GM12801 (cell line): ENCODE measurements around the gene VENTX.

Experiments used
- CTCF ChIP-seq: IDR thresholded peaks from one replicate; pipeline ENCODE4 v1.5.1; 2011; ENCODE audit warnings: control low read depth; ENCODE audit not compliant: insufficient read length; ENCODE audit errors: extremely low read depth

VENTX gene

GRCh38 chr10:133266056-133266795 is 28.6 kb downstream of the VENTX start:
- no peak for TF ChIP-seq CTCF

- no peak for TF ChIP-seq CTCF
Observed at GRCh38 chr10:133267293-133267692, 29.6 kb downstream of the VENTX start.

- no peak for TF ChIP-seq CTCF
Observed at GRCh38 chr10:133267829-133268228, 30.2 kb downstream of the VENTX start.

- TF ChIP-seq CTCF: no peak
Observed at GRCh38 chr10:133268532-133268931, 30.9 kb downstream of the VENTX start.

- TF ChIP-seq CTCF: no peak
Observed at GRCh38 chr10:133269367-133269766, 31.7 kb downstream of the VENTX start.

GRCh38 chr10:133270204-133270603 is 32.5 kb downstream of the VENTX start:
- no peak for TF ChIP-seq CTCF

GRCh38 chr10:133270773-133271297 is 33.2 kb downstream of the VENTX start:
- no peak for TF ChIP-seq CTCF
